ENCODE measurements around the gene SEC14L1. TPM values are rescaled to one million over a fixed set of nuclear protein-coding genes. Genes with fewer than 3 reads are reported as not detected.

The SEC14L1 gene
- total and polyA plus RNA-seq, 2 of the 8 experiments (the other 6 are each of a cell fraction or from before 2014, with no cell fraction given), result 27.2 to 74.4 TPM

- TF ChIP-seq CHD7 (IDR thresholded peaks at IDR 0.05; ENCODE audit: insufficient replicate concordance, low read length) (no peak), JUN (IDR thresholded peaks at IDR 0.05; ENCODE audit: low read depth, low read length) (no peak), SP1 (IDR thresholded peaks at IDR 0.05; ENCODE audit: low read depth, low read length) (no peak)
Observed at GRCh38 chr17:77174928-77175661, 34.3 kb downstream of the SEC14L1 start (continued).
